ENCODE measurements around the gene ARMC6.
"Not testable (repeated sequence)": the region's sequence is repeated elsewhere in the genome, so short reads cannot be mapped to it uniquely, and the experiment has no call there.

Gene ARMC6

DNA sequence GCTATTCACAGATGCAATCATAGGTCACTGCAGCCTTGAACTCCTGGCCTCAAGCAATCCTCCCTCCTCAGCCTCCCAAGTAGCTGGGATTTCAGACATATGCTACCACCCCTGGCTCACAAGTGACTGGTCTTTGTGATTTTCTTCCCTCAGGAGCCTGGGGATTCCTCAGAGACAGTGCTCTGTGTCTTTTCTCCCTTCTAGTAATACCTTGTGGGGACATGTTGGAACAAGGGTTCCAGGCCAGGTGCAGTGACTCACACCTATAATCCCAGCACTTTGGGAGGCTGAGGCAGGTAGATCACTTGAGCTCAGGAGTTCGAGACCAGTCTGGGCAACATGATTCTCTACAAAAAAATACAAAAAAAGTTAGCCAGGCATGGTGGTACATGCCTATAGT lies 10.0 kb upstream of the ARMC6 start:
- not testable (repeated sequence) for DNase-seq

DNA sequence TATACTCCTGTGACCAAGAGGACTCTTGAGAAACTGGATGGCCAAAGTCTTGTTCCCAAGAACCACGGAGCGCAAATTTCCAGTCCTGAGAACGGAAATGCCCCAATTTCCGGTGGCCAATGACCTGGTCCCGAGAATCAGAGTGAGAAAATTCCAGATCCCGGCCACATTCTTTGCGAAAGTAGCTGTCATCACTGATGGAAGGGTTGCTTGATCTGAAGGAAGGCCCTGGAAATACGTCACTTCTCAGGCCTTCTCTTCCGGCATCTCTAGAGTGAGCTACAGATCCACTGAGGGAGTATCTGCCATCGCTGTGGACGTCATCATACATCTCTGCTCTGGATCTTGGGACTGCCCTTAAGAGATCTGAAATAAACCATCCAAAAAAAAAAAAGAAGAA lies 7.5 kb upstream of the ARMC6 start:
- DNase-seq: no peak

DNA sequence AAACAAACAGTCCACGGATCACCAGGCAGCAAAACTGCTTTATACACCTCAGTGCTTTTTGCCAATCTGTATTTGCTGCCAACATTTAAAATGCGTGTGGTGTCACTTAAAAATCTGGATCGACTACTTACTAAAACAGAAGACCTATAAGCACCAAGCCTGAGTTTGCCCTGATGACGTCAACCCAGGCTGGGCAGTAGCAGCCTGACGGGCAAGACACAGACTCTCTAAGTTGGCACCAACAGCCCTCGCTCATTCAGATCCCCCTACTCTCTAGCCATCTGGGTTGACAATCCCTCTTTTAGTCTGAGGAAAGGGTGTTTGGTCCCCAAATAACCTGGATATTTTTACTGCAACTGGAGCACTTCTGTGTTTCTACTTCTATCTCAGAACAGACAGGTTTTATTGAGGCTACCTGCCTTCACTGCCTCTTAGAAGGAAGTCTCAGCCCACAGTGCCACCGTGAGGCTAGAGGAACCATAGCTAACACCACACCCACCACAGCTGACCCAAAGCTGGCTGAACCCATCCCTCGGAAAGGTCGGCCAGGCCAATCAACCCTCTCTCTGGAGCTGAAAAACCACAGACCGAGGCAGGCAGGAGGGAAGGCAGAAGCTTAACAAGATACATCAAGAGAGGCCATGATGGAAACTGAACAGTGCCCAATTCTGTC lies 7.0 kb upstream of the ARMC6 start:
- no peak for DNase-seq

DNA sequence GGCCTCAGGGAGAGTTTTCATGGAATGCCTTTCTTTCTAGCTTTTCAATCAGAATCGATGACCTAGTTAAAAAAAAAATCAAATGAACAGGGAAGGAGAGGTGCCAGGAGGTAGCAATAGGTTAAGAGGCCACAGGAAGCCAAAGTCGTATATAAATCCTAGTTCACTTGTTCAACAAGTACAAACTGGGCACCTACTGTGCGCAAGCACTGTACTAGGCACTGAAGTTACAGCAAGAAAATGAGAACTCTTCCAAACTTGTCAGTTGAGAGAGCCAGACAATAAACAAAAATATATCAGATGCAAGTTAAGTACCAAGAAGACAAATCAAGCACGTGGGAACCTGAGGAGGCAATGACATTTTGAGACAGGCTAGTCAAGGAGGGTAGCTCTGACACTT lies 6.2 kb upstream of the ARMC6 start:
- DNase-seq: no peak

DNA sequence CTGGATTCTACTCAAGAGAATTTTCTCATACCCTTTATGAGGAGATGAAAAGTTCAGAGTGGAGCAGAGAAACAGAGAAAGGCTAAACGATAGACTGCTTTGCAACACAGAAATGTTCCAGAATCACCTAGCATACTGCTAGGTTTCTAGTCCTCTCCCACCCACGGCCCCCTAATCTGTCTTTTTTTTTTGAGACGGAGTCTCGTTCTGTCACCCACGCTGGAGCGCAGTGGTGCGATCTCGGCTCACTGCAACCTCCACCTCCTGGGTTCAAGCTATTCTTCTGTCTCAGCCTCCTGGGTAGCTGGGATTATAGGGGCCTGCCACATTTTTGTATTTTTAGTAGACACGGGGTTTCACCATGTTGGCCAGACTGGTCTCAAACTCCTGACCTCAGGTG lies 4.9 kb upstream of the ARMC6 start:
- no peak for DNase-seq

DNA sequence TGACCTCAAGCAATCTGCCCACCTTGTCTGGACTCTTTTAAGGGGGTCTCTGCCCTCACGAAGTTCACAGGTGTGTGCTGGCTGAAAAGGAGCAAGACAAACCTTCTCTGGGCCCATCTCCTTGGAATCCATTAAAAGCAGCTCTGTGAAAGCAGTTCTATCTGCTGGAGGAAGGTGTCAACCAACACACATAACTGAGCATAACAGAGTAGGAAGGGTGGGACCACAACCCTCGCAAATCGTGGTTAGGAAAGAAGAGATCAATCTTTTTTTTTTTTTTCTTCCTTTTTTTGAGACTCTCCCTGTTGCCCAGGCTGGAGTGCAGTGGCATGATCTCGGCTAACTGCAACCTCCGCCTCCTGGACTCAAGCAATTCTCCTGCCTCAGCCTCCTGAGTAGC lies 1.5 kb upstream of the ARMC6 start:
- DNase-seq: no peak

DNA sequence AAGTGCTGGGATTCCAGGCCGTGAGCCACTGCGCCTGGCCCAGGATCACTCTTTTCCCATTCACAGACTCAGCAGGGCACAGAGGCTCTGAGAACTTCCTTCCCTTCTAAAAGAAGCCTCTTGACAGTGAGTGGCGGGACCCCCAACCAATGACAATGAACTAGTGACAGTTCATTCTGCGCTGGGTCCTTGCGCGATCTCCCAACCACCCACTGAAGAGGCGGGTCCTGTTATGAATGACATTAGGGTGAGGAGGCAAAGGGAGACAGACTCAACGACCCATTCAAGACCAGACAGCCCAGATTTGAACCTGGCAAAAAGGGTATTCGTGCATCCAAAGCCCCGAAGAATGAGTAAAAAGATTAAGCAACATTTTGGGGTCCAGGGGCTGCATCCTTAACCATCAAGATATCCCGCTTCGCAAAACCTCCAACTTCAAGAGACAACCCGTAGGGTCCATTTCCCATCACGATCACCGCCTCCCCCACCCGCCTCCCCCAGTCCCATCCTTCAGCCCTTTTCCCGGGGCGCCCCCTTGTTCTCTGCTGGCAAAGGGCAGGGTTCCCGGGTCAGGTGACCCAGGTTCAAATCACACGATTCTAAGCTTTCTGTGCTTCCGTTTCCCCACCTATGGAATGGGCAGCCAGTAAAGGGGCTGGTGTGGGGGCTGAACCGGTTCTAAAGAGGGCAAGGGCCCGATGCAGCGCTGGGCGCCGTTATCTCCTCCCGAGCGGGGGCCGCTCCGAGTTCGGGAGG lies 805 bp upstream of the ARMC6 start:
- peak; percentile 68 to 80 for DNase-seq

DNA sequence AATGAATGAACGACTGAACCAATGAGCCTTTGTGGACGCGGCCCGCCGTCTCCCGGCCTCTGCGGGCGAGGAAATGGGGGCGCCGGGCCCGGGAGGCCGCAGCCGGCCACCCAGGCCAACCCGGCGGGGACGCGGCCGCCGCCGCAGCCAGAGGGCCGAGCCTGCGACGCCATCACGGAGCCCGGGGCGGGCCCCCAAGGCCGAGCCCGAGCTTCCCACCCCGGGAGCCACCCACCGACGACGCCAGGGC lies 302 bp upstream of the ARMC6 start:
- no peak for DNase-seq

DNA sequence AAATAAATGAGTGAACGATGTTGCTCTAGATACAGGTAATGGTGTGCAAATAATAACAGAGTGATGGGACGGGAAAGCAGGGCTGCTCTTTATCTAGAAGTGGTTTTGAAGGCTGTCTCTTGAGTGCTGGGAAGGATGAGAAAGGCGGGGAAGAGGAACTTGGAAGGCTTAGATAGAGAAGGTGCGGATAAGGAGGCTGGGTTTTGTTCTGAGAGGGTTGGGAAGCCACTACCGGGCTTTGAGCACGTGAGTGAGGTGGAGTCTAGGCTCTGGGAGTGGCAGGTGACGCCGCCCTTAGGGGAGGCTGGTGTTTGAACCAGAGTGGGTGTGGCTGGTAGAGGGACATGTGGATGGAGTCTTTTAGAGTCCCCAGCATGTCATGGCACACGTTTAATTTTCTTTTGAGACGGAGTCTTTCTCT lies 811 bp downstream of the ARMC6 start:
- peak; percentile 64 to 82 for DNase-seq

DNA sequence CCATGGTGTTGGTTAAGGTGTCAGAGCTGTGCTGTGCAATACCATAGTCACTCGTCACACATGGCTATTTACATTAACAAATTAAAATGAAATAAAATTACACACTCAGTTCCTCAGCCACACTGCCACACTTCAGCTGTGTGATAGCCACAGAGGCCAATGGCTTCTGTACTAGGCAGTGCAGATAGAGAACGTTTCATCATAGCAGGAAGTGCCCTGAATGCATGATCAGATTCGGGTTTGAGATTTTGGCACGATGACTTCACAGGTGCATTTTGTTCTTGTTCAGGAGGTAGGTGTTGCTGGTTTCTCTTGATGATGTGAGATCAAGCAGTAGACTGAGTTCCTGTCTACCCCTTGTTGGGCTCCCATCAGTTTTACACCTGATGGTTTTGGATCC lies 6.5 kb downstream of the ARMC6 start:
- no peak for DNase-seq

DNA sequence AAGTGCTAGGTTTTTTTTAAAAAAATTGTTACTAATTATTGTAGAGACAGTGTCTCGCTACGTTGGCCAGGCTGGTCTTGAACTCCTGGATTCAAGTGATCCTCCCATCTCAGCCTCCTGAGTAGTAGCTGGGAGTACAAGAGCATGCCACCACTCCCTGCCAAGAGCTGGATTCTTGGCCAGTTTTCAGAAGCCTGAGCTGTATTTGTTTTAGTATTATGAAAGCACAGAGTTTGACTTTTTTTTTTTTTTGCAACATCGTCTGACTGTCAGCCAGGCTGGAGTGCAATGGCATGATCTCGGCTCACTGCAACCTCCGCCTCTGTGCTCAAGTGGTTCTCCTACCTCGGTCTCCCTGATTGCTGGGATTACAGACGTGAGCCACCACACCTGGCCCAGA lies 7.0 kb downstream of the ARMC6 start:
- DNase-seq: no peak

DNA sequence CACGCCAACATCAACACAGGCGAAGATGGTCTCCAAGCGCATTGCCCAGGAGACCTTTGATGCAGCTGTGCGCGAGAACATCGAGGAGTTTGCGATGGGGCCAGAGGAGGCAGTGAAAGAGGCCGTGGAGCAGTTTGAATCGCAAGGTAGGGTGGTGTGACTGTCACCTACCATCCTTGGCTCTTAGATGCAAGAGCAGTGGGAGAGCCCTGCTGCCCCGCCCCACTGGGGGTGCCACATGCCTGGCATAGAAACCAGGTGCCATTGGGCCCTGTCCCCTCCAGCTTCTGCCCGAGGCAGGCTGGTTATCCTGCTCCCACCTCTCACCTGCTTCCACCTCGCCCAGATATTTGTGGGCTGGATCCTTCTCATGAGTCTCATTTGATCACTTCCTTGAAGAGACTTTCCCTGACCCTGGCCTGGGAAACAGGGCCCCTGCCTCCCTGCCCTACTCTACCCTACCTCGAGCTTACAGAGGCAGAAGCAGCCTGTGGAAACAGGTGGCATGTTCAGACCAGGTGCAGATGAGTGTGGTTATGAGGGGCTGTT lies 9.4 kb downstream of the ARMC6 start:
- DNase-seq: no peak

DNA sequence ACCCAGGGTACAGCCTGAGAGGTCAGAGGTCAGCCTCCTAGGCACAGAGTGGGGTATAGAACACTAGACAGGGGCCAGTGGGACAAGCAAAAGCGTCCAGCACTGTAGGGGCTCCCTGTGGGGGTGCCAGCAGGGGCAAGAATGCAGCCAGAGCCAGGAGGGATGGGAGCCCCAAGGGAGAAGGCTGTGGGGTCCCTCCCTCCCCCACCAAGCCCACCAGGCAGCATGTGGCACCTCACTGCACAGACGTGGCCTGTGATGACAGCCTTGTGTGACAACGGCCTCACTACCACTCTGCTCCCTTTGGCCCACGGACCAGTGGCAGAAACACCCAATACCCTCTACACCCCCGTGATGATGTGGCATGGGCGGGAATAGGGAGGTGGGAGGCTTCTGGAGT lies 10.1 kb downstream of the ARMC6 start:
- DNase-seq: no peak

DNA sequence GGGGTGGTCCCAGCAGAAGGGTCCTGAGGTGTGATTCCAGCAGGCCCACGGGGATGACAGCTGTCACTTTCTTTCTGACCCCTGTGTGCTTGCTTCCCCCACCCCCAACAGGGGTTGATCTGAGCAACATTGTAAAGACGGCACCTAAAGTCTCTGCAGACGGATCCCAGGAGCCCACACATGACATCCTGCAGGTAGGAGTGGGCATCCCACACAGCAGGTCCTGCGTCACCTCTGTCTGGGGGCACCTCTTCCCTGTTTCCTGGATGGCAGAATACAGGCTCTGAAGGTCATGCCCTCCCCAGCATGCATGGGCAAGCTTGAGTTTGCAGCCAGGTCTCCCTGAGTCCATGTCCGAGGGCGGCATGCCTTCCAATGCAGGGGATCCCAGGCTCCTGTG lies 10.5 kb downstream of the ARMC6 start:
- DNase-seq: no peak

DNA sequence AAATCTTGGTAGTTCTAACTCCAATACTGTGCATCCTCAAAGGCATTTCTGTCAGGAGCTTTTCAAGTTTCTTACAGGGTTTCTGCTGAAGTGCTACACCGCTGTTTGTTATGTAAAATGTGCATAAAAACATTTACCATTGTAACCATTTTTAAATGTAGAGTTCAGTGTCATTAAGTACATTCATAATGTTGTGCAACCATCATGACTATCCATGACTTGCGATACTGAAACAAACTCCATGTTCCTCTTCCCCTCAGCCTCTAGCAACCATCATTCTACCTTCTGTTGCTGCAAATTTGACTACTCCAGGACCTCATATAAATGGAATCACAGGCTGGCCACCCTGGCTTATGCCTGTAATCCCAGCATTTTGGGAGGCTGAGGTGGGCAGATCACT lies 16.0 kb downstream of the ARMC6 start:
- no peak for DNase-seq

DNA sequence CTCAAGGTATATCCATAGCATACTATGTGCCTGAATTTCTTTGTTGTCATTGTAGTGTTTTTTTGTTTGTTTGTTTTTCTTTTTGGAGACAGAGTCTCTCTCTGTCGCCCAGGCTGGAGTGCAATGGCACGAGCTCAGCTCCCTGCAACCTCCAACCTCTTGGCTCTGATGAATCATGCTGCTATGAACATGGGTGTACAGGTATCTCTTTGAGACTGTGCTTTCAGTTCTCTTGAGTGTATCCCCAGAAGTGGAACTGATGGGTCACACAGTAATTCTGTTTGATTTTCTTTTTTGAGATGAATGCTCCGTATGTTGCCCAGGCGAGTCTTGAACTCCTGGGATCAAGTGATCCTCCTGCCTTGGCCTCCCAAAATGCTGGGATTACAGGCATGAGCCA lies 16.7 kb downstream of the ARMC6 start:
- DNase-seq: no peak

DNA sequence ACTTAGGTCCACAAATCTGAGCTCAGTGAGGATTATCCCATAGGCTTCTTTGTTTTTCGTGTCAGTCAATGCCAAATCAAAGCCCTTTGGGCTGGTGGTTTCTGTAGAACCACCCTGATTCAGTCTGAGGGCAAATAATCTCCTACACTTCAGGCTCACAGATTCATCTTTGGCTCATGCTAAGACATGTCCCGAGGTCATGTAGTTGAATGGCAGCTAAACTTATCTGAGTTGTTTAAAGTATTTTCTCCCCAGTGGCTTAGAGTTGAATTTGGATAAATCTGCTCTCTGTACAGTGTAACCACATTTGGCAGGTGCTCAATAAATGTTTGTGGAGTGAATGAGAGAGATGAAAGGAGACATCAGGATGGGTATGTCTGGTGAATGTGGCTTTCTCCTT lies 17.3 kb downstream of the ARMC6 start:
- DNase-seq: no peak

DNA sequence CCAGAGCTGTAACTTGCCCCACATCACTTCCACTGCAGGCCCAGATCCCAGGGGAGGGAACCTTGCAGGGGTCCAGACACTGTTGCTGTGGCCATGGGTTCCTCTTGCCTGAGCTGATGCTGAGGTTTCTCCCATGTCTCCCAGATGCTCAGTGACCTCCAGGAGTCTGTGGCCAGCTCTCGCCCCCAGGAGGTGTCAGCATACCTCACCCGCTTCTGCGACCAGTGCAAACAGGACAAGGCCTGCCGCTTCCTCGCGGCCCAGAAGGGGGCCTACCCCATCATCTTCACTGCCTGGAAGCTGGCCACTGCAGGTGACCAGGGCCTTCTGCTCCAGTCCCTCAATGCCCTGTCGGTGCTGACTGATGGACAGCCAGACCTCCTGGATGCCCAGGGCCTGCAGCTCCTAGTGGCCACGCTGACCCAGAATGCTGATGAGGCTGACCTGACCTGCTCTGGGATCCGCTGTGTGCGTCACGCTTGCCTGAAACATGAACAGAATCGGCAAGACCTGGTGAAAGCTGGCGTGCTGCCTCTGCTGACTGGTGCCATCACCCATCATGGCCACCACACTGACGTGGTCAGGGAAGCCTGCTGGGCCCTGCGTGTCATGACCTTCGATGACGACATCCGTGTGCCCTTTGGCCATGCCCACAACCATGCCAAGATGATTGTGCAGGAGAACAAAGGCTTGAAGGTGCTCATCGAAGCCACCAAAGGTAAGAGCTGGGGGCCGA lies 18.2 kb downstream of the ARMC6 start:
- DNase-seq: no peak

DNA sequence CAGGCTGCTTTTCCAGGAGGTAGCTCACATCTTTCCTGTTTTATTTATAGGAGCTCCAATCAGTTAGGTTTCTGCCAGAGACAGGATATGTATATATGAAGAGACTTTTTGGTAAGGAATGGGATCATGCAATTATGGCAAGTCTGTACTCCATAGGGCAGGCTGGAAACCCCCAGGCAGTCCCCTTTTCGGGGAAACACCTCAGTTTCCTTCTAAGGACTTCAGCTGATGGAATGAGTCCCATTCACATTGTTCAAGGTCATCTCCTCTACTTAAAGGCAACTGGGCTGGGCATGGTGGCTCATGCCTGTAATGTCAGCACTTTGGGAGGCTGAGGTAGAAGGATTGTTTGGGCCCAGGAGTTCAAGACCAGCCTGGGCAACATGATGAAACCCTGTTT lies 19.5 kb downstream of the ARMC6 start:
- no peak for DNase-seq

DNA sequence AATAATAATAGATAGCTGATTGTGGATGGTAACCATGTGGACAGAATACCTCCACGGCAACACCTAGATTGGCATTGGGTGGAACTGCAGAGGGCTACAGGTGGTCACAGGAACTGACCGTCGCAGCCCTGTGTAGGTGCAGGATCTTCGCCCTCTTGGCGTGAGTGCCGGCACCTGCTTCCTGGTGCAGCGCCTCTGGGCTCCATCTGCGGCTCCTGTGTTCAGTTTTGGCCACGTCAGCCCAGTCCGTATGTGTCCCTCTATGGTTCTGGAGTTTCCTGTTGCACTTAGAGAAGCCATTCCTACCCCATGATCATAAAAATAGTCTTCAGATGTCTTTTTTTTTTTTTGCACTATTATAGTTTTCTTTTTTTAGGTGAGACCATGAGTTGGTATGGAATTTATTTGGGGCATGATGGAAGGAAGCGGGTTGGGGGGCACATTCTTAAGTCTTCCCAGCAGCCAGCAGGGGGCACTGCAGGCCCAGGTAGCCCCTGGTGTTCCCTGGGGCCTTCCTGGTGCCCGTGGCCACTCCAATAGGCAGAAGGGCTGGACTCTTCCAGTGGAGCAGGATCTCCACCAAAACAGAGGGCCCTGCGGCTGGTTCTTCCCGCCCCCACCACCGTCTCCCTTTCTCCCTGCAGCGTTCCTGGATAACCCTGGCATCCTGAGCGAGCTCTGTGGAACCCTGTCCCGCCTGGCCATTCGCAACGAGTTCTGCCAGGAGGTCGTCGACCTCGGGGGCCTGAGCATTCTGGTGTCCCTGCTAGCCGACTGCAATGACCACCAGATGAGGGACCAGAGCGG lies 20.3 kb downstream of the ARMC6 start:
- peak; percentile 34 to 52 for DNase-seq

DNA sequence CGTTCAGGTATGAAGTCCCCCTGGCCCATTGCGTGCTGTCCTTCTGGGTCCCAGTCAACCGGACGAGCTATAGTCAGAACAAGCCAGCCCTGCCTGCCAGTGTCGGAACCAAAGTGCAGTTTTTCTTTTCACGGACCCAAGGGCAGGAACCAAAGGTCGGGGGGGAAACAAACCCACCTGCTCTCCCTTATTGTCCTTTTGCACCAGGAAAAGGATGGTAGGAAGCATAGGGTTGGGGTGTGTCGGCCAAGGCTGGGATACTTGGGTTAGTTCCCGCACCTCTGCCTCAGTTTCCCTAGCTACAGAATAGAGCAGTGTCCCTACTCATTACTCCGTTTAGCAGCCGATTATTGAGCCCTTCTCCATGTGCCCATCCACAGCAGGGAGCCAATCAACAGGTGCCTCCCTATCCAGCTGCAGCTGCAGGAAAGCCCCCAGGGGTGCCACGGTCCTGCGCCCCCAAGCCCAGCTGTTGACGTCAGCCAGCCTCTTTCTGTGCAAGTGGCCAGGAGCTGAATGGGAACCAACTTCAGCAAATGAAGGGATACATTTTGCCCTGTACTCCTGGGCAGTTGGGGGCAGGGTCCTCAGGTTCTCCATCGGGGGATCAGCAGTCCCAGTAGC lies 21.0 kb downstream of the ARMC6 start:
- no peak for DNase-seq

DNA sequence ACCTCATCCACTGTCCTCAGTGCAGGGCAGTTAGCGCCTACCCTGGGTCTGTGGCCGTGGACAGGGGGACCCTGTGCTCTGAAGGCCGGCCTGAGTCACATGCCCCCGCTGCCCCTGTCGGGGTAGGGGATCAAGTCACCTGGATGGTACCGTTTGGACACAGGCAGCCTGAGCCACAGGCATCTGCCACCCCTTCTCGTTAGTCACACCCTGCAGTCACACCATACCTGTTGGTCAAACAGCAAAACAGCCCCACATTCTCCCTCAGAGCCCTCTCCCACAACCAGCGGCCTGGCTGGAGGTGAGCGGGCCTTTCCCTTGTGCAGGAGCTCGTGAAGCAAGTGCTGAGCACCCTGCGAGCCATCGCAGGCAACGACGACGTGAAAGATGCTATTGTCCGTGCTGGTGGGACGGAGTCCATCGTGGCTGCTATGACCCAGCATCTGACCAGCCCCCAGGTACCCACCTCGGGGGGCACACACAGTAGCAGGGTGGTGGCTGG lies 21.6 kb downstream of the ARMC6 start:
- no peak for DNase-seq

DNA sequence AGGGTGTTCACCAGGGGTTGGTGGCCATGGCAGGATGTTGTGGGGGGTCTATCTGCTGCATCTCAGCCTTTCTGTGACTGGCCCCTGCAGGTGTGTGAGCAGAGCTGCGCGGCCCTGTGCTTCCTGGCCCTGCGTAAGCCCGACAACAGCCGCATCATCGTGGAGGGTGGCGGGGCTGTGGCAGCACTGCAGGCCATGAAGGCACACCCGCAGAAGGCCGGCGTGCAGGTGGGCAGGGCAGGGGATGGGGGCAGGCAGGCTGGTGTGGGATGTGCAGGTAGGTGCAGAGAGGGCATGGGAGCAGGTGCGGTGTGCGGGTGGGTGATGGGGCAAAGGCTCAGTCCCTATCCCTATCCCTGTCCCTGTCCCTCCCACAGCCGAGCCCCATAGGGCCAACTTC lies 22.3 kb downstream of the ARMC6 start:
- DNase-seq: no peak
